ENCODE data around the gene RMRP.
"Not testable (repeated sequence)": the region's sequence is repeated elsewhere in the genome, so short reads cannot be mapped to it uniquely, and the experiment has no call there.

The RMRP gene

DNA sequence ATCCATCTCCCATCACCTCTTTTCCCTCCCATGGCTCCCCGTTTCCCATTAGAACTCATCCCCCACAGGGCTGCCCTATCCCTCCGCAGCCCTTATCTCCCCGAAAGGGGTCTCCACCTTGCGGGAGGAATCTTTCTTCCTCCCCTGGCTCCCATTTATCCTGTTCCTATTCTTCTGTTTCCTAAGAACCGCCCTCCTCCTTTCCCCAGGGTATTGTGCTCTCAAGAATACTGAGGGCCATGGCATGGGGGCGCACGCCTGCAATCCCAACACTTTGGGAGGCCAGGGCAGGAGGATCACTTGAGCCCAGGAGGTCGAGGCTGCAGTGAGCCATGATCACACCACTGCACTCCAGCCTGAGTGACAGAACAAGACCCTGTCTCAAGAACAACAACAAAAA is 40.3 kb downstream of the RMRP start:
- no peaks in the 10 kb centered on the region for H3K4me1 ChIP-seq (ENCODE audit: insufficient read depth, low read length)
- no peaks in the 10 kb centered on the region for H3K36me3 ChIP-seq (ENCODE audit: insufficient read depth, low read length)
- no peak overlapping the region for H3K4me3 ChIP-seq (ENCODE audit: low read length)
- peaks cover 50% of the 10 kb centered on the region for H3K27me3 ChIP-seq (ENCODE audit: insufficient read depth, low read length)
- no peaks in the 10 kb centered on the region for H3K9me3 ChIP-seq (ENCODE audit: low read length)
- no peak overlapping the region for H2AFZ ChIP-seq (ENCODE audit: low read depth, low read length)

DNA sequence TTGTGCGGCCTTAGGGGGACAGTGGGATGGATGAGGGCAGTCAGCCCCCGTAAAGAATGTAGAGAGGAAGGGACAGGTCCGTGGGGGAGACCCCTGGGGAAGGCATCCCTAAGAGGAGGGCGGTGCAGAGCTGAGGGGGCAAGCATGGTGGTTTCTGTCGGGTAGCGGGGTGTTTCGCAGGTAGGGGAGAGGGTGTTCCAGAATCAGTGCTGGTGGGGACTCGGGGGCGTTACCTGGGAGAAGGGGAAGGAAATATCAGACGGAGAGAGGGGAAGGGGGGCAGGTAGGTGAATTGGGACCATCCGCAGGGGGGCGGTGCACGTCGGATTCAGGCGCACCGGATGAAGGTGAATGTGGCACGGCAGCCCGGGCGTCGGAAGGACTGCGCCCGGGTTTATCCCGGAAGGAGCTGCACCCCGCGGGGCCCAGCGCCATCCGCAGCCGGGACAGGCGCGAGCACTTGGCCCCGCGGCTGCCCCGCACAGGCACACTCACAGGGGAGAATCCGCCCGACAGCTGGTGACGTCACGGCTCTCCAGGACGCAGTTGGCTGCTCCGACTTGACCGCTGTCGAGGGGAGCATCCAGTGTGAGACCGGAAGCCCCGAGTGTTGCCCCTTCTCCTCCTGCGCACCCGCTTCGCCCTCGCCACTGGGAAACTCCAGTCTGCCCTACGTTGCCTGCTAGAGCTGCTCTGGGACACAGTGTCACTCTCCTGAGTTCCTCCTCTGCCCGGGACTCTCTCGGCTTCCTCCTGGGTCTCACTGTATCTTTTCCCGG is 40.9 kb downstream of the RMRP start:
- Histone ChIP-seq H3K36me3 (ENCODE audit: insufficient read depth, low read length) (no peaks in the 10 kb centered on the region), H3K9me3 (ENCODE audit: low read length) (no peaks in the 10 kb centered on the region), H3K27me3 (ENCODE audit: insufficient read depth, low read length) (peaks cover 50% of the 10 kb centered on the region), H3K4me3 (ENCODE audit: low read length) (no peak overlapping the region), H2AFZ (ENCODE audit: low read depth, low read length) (no peak overlapping the region), H3K4me1 (ENCODE audit: insufficient read depth, low read length) (no peaks in the 10 kb centered on the region)

DNA sequence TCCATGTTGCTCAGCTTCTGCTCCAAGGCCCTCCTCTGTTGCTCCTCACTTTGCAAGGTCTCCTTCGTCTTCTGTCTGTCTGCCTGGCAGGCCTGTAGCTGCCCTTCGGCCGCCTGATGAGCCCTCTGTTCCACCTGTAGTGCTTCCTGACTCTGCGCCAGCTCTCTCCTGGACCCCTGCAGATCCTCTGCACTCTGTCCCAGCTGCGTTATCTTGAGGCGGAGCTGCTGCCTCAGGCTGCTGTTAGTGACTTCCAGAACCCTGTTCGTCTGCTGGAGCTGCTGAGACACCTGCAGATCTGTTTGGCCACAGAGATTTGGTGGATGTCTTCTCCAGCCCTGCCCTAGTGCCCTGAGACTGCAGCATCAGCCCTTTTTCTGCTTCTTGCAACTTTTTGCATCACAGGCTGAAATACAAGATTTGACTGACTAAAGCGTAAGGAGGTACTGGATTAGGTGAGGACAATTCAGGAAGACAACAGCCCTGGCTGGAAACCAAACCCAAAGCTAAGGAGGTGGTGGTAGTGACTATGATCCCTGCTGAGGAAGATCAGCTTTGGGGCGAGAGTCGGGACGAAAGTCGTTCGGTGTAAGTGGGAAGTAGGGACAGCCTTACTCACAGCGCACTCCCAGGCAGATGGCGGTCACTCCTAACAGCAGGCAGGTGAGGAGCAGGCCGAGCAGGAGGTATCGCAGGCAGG is 41.7 kb downstream of the RMRP start:
- Histone ChIP-seq H3K27me3 (ENCODE audit: insufficient read depth, low read length) (peaks cover 48% of the 10 kb centered on the region), H3K4me3 (ENCODE audit: low read length) (no peak overlapping the region)

DNA sequence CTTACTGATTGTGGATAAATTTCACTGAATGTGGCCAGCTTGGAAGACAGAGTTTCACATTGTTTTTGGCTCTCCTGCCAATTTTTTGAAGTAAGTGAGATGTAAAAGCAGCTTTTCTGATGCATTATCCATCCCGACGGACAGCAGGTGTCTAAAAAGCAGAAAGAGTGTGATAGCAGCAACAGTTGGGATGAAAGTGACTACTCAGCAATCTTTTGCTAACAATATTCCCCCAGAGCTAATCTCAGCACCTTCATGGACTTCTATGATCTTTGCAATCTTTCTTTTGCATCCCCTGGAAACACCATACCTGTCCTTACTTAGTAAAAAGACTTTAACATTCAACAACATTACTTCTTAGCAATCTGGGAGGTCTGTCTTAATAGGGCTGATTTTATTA is 45.0 kb downstream of the RMRP start:
- Histone ChIP-seq H2AFZ (ENCODE audit: low read depth, low read length) (no peak overlapping the region), H3K27me3 (ENCODE audit: insufficient read depth, low read length) (peaks cover 36% of the 10 kb centered on the region), H3K9me3 (ENCODE audit: low read length) (no peaks in the 10 kb centered on the region), H3K4me1 (ENCODE audit: insufficient read depth, low read length) (no peaks in the 10 kb centered on the region), H3K36me3 (ENCODE audit: insufficient read depth, low read length) (peaks cover 22% of the 10 kb centered on the region), H3K4me3 (ENCODE audit: low read length) (no peak overlapping the region)

More for the DNA sequence above, 41.7 kb downstream of the RMRP start:
- Histone ChIP-seq H3K4me1 (ENCODE audit: insufficient read depth, low read length) (no peaks in the 10 kb centered on the region), H3K36me3 (ENCODE audit: insufficient read depth, low read length) (no peaks in the 10 kb centered on the region), H3K9me3 (ENCODE audit: low read length) (no peaks in the 10 kb centered on the region), H2AFZ (ENCODE audit: low read depth, low read length) (no peak overlapping the region)

DNA sequence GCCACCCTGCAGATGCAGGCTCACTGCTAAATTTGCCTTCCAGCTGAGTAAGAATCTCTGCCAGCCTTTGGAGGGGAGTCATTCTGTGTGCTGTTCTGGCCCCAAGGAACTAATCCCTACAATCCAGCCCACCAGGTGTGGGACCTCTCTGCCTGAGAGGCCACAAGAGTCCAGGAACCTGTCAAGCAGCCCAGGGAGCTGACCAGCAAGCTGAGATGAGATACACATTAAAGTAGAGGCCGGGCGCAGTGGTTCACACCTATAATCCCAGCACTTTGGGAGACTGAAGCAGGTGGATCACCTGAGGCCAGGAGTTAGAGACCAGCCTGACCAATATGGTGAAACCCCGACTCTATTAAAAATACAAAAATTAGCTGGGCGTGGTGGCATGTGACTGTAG is 45.8 kb downstream of the RMRP start:
- H3K4me3 ChIP-seq (ENCODE audit: low read length); H3K9me3 ChIP-seq (ENCODE audit: low read length); H2AFZ ChIP-seq (ENCODE audit: low read depth, low read length); H3K4me1 ChIP-seq (ENCODE audit: insufficient read depth, low read length): not testable (repeated sequence)
- H3K36me3 ChIP-seq (ENCODE audit: insufficient read depth, low read length), result peaks cover 22% of the 10 kb centered on the region
- H3K27me3 ChIP-seq (ENCODE audit: insufficient read depth, low read length), result peaks cover 28% of the 10 kb centered on the region

DNA sequence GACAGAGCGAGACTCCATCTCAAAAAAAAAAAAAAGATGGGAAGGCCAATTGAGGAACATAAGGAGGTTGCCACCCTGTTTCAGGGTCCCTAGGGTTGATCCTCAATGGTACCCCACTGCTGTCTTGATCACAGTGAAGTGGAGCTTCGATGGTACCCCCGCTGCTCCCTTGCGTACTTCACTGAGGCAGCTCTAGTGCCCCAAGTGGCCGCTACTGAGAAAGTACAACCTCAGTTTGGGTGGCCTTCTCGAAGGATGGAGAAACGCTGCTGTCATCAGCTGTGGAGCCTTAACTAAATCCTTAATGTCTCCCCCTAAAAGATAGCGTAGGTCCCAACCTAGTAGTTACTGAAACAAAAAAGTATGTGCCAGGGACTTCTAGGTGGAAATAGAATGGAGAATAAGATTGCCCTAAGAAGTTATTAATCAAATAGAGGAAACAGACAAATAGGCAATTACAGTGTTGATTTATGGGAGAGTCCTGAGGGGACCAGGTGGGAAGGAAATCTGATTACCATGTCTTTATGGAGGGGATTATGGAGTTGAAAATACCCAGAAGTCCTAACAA is 46.5 kb downstream of the RMRP start:
- peaks cover 20% of the 10 kb centered on the region for H3K27me3 ChIP-seq (ENCODE audit: insufficient read depth, low read length)
- peaks cover 22% of the 10 kb centered on the region for H3K36me3 ChIP-seq (ENCODE audit: insufficient read depth, low read length)
- H2AFZ ChIP-seq (ENCODE audit: low read depth, low read length), result no peak overlapping the region
- H3K4me3 ChIP-seq (ENCODE audit: low read length), result no peak overlapping the region
- H3K4me1 ChIP-seq (ENCODE audit: insufficient read depth, low read length), result peaks cover under 1% of the 10 kb centered on the region
- no peaks in the 10 kb centered on the region for H3K9me3 ChIP-seq (ENCODE audit: low read length)

DNA sequence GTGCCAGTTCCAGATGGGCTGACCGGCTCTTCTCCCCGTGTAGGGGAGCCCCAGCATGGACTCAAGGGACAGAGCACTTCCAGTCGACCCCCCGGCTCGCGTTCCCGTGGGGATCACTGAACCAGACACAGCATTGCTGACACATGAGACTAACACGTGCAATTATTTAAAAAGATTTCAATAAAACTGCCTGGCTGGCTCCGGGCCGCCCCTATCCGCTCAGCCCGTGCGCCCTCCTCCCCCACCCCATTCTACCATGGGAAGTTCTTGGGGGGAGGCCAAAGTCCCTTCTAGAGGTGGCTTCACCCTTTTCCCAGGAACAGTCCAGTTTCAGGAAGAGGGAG is 48.0 kb downstream of the RMRP start:
- Histone ChIP-seq H3K4me1 (ENCODE audit: insufficient read depth, low read length) (peaks cover 7% of the 10 kb centered on the region), H3K36me3 (ENCODE audit: insufficient read depth, low read length) (peaks cover 22% of the 10 kb centered on the region), H3K9me3 (ENCODE audit: low read length) (no peaks in the 10 kb centered on the region), H3K27me3 (ENCODE audit: insufficient read depth, low read length) (peaks cover 5% of the 10 kb centered on the region), H3K4me3 (ENCODE audit: low read length) (no peak overlapping the region), H2AFZ (ENCODE audit: low read depth, low read length) (no peak overlapping the region)

DNA sequence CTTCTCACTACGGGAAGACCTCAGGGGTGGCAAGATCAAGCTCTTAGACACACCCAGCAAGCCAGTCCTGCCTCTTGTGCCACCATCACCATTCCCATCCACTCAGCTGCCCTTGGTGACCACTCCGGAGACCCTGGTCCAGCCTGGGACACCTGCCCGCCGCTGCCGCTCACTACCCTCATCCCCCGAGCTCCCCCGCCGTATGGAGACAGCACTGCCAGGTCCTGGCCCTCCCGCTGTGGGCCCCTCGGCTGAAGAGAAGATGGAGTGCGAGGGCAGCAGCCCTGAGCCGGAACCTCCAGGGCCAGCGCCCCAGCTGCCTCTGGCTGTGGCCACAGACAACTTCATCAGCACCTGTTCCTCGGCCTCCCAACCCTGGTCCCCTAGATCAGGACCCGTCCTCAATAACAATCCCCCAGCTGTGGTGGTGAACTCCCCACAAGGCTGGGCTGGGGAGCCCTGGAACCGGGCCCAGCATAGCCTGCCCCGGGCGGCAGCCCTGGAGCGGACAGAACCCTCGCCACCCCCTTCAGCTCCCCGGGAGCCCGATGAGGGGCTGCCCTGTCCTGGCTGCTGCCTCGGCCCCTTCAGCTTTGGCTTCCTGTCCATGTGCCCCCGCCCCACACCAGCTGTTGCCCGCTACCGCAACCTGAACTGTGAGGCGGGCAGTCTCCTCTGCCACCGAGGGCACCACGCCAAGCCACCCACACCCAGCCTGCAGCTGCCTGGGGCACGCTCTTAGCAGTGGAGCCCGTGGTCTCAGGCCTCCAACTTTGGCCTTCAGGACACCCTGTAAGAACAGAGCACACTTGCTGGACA is 48.6 kb downstream of the RMRP start:
- H3K9me3 ChIP-seq (ENCODE audit: low read length), result no peaks in the 10 kb centered on the region

DNA sequence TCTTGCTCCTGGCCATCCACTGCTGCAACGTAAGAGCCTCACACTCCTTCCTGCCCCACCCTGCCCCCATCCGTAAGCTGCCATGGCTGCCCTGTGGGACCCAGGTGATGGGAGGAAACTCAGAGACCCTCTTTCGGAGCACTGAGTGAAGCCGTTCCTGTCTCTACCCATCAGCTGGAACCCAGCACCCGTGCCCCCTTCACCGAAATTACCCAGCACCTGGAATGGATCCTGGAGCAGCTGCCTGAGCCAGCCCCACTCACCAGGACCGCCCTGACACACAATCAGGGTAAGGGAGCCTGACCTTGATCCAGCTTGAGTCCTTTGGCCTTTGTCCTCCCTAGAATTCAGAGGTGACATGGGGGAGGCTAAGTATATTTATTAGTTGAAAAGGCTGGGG is 49.6 kb downstream of the RMRP start:
- H3K4me1 ChIP-seq (ENCODE audit: insufficient read depth, low read length), result peaks cover 18% of the 10 kb centered on the region
- H3K4me3 ChIP-seq (ENCODE audit: low read length), result no peak overlapping the region
- H2AFZ ChIP-seq (ENCODE audit: low read depth, low read length), result no peak overlapping the region
- no peaks in the 10 kb centered on the region for H3K27me3 ChIP-seq (ENCODE audit: insufficient read depth, low read length)
- no peaks in the 10 kb centered on the region for H3K9me3 ChIP-seq (ENCODE audit: low read length)
- peaks cover 22% of the 10 kb centered on the region for H3K36me3 ChIP-seq (ENCODE audit: insufficient read depth, low read length)

More for the DNA sequence above, 48.6 kb downstream of the RMRP start:
- no peak overlapping the region for H3K4me3 ChIP-seq (ENCODE audit: low read length)
- peaks cover 13% of the 10 kb centered on the region for H3K4me1 ChIP-seq (ENCODE audit: insufficient read depth, low read length)
- H2AFZ ChIP-seq (ENCODE audit: low read depth, low read length), result no peak overlapping the region
- H3K36me3 ChIP-seq (ENCODE audit: insufficient read depth, low read length), result peaks cover 22% of the 10 kb centered on the region
- no peaks in the 10 kb centered on the region for H3K27me3 ChIP-seq (ENCODE audit: insufficient read depth, low read length)
